ENCODE results near the gene MAN1C1.

MAN1C1 gene

DNA sequence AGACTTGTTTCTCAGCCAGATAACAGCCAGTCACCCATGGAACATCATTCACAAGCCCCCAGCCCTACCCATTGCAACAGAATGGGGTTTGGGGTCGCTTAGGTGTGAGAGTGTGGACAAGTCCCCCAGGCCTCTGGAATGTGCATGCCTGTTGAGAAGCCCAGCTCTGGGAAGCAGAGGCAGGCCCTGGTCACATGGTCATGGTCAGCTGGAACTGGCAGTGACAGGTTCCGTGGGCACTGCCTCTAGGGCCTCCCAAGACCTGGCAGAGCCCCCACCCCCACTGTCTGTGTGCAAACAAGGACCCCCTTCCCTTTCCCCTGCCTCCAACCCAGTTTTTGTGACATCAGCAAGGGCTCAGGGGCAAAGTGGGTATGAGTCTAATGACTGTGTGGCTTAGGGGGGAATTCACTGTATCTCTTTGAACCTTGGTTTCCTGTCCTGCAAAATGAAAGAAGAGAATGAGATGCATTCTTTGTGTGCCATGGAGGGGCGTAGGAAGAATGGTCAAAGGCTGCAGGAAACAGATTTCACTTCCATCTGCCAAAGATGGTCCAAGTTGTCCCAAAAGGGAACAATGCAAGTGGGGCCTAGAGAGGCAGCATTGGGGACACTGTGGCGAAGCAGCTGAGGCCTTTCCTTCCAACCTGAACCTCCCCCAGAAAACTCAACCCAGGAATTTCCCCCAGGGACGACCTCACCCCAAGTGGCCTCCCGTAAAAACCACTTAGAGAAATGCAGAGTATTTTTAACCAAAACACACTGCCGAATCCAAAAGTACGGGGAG lies 148.7 kb downstream of the MAN1C1 start:
- no peak for DNase-seq (ENCODE audit: low spot score)

DNA sequence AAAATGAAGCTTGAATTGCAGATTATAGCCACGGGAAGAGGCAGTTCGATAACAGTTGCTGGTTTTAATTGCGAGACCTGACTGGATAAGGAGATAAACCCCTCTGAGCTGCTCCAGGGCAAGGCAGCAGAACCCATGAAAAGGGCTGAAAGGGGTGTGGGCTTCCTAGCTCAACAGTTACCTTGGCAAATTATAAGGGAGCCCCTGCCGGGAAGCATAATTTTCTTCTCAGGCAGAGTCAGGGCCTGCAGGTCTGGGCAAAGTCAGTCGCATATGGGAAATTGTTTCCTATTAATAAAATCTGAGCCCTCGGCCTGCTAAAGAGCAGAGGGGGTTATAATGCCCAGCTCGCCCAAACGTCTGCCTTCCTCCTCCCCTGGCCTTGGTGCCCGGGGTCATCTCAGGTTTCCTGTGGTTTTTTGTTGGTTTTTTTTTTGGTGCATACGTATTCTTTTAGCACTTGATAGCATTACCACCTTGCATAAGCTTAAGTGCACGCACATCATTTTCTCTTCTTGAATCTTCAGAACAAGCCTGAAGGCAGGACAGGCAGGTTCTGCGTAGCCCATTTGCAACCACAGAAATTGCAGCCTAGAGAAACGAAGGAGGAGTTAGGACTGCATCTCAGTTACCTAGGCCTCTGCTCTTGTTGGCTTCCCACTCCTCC lies 149.5 kb downstream of the MAN1C1 start:
- no peak for DNase-seq (ENCODE audit: low spot score)

DNA sequence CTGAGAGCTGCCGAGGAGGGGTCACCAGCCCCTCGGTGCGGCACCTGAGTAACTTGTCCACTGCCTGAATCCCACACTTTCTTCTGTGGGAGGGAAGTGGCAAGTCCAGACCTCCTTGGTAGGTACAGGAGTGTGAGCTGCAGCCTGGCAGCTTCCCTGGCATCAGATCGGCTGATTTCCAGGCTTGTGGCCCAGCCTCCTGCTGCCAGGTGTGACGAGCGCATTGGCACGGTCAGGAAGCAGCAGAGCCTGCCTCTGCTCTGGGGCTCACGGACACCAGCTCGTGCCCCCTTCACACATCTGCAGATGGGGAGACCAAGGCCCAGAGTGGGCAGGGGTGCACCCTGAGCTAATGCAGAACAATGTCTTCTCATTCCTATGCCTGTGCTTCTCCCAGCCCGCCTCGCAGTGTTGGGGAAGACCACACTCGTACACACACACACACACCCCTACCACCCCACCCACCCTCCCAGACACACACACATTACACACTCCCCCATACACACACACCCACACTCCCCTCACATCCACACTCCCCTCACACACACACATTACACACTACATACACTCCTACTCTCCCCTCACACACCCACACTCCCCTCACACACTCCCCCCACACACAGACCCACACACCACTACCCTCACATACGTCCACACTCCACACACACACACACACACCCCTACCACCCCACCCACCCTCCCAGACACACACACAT lies 150.3 kb downstream of the MAN1C1 start:
- no peak for DNase-seq (ENCODE audit: low spot score)

DNA sequence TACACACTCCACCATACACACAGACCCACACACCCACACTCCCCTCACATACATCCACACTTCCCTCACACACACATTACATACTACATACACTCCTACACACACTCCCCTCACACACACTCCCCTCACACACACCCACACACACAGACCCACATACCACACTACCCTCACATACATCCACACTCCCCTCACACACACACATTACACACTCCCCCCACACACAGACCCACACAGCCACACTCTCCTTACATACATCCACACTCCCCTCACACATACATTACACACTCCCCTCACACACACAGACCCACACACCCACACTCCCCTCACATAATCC lies 150.8 kb downstream of the MAN1C1 start:
- no peak for DNase-seq (ENCODE audit: low spot score)

DNA sequence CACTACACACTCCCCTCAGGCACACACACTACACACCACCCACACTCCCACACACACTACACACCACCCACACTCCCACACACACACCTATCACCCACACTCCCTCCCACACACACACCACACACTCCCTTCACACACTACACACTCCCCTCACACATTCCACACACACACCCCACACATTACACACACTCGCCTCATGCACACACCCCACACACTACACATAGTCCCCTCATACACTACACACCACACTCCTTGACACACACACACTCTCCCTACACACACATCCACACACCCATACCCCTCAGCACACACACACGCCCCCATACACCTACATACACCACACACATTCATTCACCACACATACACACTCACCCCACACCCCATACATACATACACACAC lies 152.4 kb downstream of the MAN1C1 start:
- no peak for DNase-seq (ENCODE audit: low spot score)

DNA sequence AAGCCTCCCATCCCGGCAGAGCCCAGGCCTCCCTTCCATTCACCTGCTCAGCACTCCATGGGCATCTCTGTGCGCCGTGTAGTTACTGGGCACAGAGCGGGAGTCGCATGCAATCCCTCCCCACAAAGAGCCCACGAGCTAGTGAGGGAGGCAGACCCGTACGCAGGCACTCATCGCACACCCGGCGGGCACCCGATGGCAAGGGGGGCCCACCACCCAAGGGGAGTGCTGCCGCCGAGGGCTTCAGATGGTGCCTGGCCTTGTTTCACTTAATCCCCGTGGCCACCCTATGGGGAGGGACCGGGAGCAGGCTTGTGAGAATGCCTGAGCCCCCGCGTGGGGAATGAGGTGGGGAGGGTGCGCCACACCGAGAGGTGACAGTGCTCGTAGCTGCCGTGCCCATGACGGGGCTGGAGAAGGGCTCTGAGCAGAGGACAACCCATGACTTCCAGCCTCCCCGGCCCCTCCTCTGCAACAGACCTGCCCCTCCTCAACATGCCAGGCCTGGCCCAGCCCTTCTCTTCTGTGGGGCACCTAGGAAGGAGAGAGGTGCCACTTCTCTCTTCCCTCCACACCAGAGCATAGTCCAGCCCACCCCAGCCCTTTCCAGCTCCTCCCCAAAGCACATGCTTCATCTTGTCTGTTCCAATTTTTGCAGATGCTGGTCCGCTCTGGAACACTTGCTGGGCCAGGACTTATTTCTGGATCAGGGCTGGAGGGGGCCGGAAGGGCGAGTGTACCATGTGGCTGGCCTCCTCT lies 153.2 kb downstream of the MAN1C1 start:
- DNase-seq (ENCODE audit: low spot score): no peak

DNA sequence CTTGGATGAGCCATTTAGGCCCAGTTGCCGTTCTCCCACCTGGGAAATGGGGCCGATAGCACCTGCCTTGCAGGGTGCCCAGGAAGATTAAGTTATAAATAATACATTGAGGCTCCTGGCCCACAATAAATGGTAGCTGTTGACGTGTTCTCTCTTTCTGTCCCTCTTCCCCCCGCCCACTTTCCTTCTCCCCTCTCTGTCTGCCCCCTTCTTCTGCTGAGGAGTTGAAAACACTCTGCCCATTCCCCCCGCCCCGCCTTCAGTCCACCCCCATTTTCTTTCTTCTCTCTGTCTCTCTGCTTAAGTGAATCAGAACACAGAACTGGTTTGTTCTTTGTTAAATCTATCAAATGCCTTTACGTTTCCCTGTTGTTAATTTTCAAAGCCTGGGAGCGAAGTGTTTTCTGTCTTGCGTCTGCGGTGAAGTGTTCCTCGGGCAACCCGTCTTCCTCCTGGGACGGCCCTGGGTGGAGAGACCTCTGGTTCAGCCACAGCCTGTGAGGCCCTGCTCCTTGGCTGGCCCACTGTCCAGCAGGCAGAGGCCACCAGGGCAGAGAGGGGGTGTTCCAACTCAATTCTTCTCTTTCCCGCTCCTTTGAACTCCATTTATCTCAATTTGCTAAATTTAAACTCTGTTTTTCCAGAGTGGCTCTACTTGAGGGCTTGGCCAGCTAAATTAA lies 154.1 kb downstream of the MAN1C1 start:
- no peak for DNase-seq (ENCODE audit: low spot score)

DNA sequence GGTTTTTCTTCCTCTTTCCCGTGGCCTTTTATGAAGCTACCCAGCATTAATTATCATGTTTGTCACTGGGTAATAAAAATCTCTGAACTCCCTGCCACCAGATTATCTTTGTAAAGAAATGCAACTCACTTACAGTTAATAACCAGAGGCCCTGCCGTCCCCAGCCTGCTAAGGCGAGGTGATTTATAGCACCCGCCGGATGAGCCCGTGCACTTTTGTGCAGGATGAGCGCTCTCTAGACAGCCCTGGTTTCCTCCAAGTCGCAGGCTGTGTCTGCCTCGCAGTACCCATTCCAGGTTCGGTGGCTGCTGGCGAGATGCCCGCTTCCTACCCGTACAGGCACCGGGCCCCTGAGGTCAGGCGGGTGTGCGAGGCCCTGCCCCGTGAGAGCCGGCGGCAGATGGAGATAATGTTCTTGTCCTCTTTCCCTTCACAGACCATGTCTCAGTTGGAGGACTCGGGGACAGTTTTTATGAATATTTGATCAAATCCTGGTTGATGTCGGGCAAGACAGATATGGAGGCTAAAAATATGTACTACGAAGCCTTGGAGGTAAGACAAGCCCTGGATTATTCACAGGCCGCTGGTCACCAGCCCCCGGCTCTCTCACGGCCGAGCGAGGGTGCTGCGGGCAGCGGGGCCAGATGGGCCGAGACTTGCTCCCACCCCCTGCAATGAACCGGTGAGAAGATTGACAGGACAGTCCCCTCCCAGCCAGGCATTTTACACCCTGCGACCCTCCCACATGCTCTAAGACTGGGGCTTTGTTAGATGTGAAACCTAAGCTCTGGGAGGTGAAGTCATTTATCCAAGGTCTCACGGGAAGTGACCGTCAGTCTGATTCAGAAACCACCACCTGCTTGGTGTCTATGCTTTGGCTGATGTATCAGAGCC lies 154.9 kb downstream of the MAN1C1 start:
- no peak for DNase-seq (ENCODE audit: low spot score)

DNA sequence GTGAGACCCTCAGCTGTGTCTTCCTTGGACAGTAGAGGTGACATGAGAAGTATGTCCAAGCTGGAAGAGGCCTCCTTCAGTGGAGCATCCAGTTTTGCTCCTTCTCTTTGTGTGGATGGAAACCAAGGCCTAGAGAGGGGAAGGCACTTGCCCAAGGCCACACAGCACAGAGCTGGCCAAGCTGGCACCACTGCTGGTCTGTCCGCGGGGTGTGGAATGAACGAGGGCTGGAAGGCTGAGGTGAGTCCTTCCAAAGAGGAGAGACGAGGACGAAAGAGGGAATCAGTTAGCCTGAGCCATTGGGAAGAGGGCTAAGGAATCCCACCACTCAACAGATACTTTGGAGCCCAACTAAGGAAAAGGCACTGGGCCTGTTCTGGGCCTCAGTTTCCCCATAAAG lies 155.6 kb downstream of the MAN1C1 start:
- DNase-seq (ENCODE audit: low spot score): no peak

DNA sequence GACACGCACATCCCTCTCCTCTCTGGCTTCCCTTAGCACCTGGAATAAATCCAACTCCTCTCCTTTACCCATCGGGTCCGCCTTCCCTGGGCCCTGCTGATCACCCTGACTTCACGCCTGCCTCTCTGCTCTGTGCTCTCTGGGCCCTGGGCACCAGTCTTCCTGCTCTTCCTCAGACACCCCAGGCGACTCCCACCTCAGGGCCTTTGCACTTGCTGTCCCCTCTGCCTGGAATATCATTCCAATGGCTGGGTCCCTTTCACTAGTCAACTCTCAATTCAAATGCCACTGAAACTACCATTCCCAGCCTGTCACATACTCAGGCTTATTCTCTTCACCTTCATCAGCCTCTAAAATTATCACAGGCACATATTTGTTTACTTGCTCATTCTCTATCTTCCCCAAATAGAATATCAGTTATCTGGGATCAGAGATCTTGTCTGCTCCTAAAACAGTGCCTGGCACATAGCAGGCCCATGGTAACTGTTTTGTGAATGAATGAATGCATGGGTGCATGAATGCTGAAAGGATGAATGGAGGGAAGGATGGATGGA lies 156.2 kb downstream of the MAN1C1 start:
- no peak for DNase-seq (ENCODE audit: low spot score)

DNA sequence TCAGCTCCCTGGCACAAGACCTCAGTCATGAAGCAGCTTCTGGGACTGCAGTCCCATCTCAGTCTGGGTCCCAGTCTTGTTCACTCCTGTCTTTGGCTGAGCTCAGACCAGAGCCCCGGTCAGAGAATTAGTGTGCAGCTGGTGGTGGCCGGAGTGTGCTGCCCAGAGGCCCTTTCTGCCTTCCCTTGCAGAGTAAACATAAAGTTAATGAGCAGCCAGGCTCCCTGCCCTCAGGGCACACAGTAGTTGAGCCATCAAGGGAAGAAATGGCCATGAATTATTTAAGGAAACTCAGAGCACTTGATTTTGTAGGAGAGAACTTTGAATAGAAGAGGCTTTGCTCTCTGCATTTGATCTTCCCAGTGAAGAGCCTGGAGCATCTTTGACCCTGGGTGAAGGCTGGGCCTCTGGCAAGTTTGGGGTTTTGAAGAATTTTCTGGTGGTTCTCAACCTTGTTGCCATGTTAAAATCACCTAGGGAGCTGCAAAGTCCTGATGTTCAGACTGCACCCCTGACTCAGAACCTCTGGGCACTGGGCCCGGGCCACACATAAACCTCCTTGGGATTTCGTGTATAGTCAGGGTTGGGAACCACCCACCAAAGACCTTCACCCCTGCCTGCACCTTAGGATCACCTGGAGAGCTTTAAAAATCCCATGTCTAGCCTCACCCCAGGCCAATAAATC lies 157.0 kb downstream of the MAN1C1 start:
- no peak for DNase-seq (ENCODE audit: low spot score)

DNA sequence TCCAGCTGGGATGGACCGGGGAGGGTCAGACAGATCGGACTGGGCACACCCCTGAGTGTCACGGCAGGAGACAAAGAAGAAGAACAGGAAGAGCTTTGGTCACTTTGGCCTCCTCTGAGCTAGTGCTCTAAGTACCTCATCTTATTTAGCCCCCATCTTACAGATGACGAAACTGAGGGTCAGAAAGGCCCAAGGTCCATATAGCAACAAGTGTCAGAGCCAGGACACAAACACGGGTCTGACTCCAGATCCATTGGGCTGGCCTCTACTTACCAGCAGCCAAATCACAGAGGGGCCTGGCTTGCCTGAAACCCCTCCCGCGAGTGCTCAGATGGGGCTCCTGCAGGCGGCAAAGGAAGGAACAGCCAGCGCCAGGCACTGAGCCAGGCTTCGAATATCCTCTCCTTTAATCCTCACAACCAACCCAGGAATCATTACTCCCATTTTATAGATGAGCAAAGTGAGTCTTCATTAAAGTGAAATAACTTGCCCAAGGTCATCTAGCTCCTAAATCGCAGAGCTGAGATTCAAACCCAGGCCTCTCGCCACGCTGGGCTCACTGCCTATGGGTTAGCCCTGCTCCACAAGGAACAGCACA lies 157.7 kb downstream of the MAN1C1 start:
- DNase-seq (ENCODE audit: low spot score): no peak

DNA sequence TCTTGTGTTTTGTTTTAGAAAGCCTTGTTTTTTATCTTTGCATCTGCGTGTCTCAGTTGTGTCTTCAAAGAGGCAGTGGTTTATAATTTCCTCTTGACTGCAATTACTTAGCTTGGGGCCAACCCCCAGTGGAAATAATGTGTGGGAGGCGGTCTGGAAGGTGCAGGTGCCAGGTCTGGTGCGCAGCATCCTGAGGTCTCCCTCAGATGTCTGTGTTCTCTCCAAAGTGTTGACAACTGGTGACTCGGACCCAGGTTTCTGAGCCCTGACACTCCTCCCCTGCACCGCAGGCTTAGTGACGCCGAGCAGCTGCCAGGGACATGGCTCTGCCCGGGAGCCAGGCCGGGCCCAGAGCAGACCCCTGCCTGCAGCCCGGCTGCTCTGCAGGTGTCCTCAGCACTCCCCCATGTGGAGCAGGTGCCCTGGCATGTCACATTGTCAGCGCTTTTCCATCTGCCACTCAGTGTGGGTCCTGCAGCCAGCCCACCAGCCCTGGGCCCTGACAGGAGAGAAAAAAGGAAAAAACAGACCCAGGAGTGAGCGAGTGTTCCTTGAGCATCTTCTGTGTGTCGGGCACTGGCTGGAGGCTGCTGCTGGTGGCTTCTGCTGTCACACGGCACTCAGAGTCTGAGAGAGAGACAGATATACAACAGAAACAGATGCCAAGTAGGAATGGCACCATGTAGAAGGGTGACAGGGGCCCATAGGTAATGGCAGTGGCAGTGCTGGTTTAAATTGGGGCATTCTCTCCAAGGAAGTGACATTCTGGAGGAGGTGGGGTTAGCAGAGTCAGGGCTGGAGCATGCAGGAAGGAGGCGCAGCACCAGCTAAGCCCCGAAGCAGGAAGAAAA lies 158.6 kb downstream of the MAN1C1 start:
- peak; percentile 84 for DNase-seq (ENCODE audit: low spot score)

DNA sequence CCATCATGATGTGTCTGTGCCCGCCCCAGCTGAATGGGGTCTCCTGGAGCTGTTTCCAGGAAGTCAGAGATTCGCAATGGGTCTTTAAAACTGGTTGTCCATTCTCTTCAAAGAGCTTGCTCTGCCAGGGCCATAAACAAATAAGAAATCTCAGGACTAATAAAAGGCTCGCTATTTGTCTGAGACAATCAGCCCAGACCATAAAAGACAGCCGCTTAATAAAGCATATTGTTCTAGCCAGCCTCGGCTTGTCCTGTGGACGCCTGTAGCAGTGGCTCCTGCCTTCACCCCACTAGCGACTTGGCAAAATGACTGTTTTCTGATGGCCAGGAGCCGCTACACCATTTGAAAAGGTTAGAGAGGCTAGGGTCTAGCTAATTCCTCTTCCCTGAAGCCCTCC lies 162.8 kb downstream of the MAN1C1 start:
- no peak for DNase-seq (ENCODE audit: low spot score)

DNA sequence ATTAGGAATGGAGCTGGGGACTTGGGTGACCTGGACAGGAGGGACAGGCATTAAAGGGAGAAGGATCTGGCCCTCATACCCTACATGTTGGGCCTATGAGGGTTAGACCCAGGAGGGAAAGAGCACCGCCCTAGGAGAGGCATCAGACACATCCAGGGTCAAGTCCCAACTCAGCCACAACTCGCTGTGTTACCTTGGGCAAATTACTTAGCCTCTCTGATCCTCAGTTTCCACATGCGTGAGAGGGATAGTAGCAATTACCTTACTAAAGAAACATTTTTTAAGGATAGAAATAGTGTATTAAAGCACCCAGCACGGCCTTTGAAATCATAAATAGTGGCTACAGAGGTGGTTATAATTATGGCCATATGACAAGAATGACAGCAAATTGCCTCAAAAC lies 163.3 kb downstream of the MAN1C1 start:
- no peak for DNase-seq (ENCODE audit: low spot score)

DNA sequence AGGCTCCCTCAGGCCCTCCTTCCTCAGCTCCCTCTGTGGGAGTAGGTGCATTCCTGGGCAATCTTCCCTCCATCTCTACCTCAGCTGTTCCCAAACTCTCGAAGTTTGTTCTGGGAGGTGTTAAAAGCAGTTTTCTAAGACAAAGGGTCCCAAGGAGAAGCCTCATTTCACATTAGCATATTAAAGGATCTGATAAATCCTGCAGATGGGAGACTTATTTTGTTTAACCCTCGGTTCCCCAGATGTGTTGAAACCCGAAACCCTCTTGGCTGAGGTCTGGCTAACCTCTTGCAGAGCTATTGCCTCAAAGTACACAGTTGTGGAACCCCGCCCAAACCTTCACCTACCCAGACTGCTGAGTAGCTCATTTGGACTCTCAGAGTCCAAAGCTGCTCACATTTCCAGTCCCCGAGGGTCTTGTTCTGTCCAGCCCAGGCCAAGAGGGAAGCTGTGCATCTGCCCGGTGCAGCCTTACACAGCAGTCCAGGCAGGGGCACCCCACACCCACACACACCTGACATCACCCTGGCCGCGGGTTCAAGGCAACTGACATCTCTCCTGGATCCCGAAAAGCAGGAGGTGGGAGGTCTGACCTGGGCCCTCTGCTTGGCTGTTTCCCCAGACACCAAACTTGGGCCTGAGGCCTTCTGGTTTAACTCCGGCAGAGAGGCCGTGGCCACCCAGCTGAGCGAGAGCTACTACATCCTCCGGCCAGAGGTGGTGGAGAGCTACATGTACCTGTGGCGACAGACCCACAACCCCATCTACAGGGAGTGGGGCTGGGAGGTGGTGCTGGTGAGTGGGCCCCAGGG lies 163.9 kb downstream of the MAN1C1 start:
- DNase-seq (ENCODE audit: low spot score): no peak

DNA sequence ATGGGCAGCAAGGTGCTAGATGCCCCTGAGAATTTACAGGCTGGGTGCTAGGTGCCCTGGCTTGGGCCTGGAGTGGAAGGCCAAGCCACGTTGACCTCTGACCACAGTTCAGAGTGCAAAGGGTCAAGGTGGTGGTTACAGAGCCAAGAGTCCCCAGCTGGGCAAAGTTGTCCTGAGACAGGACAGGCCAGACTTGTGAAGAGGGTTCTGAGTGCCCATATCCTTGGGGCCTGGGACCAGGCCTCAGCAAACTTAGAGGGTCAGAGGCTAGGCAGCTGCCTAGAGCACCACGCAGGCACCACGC lies 164.5 kb downstream of the MAN1C1 start:
- DNase-seq (ENCODE audit: low spot score): no peak

DNA sequence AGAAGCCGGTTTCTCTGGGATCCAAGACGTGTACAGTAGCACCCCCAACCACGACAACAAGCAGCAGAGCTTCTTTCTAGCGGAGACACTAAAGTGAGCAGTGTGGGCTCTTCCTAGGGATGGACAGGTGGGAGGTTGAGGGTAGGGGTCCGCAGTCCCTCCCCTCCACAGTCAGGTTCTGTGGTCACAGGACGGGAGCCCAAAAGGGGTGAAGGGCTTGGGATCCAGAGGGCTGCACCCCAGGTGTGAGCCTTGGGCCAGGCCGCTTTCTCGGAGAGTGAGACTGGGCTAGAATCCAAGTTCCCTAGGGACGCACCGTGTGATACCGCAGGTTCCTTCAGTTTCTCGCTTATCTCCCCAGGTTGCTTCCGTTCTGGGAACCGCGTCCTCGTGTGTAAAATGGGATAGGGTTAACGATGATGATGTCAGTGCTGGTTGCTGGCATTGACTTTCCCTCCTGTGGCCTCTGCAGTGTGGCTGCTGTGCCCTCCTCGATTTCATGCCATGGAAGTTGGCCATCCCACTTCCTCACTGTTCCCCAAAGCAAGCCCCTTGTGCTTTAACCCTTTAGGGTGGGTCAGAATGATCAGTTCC lies 166.1 kb downstream of the MAN1C1 start:
- no peak for DNase-seq (ENCODE audit: low spot score)
